ENCODE results near the gene NALF2.

The NALF2 gene

DNA sequence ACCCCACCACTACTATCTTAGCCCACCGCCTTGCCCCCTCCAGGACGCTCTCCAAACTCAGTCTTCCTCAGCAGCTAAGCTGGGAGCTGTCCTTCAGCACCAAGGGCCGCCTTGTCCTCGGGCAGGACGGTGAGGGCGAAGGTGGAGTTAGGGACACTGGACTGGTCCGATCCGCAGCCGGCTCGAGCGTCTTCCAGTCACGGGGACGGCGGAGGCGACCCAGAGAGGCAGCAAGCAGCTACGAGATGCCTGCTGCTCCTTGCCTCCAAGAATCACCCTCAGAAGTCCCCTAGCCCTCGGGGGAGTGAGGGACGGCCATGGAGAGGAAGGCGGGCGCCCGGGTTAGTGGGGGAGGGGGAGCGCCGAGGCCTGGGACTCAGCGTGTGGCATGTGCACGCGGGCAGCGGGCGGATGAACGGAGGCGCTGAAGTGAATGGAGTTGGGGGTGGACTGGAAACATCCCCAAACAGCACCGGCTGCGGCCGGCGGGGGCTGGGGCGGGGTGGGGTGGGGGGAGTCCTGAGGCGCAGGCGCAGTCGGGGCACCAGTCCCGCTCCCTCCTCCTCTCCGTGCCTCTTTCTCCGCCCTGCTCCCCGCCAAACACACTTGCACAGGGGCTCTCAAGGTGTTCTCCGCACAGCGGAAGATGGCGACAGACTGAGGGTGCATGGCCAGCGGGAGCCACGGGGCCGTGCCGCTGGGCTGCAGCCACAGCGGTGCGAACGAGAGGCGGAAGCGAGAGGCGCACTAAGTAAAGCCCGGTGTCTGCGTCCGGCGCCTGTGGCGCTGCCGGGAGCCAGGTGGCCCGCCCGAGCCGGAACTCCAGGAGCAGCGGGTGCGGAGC lies at the start of gene NALF2:
NALF2 (plus strand) TSS at position 545 of the 844 bp plus-strand sequence. CDS start 957 bp downstream, outside the sequence.
- H3K27me3 Mint-ChIP-seq = peaks cover 29% of the 10 kb centered on the region
- peaks cover 3% of the 10 kb centered on the region for H3K4me1 Mint-ChIP-seq (ENCODE audit: low read depth)
- no peaks in the 10 kb centered on the region for H3K9me3 Mint-ChIP-seq
- DNase-seq = peak; percentile 53
- no peaks in the 10 kb centered on the region for H3K36me3 Mint-ChIP-seq (ENCODE audit: low read depth)
- H3K27ac Mint-ChIP-seq = no peak within 1 kb of the TSS
- peak within 1 kb of the TSS; percentile 68 for H3K4me3 Mint-ChIP-seq

DNA sequence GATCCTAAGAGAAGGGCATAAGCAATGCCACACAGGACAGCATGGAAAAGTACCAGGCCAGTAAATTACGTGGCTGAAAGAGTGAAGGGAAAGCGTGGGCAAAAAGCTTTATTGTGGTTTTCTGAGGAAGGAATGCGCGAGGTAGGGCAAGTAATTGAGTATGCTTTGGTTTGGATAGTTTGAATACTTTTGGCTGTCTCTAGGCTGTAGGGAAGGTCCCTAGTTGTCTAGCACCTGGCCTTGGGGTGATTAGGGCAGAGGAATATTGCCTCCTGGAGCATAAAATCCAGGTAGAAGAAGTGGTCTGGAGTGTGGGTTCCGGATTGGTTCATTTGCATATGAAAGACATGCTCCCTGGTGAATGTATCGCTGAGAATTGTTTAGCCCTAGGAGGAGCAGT lies 46.4 kb upstream of the NALF2 start:
- Mint-ChIP-seq H3K4me3 (no peak overlapping the region), H3K27me3 (peaks cover 15% of the 10 kb centered on the region)

DNA sequence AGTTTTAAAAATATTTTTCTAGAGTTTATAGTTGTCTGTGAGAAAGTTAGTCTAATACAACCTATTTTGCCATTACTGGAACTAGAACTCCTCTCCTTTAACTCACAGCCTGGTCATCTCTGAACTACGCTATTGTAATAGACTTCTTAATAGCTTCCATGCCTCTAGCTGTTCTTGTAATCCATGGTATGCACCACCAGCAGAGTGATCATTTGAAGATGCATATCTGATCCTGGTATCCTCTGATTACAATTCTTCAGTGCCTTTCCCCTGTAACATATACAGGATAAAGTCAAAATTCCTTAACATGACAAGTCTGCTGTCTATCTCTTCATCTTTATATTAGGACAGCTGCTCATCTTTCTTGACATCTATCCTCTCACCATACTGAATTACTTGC lies 37.6 kb upstream of the NALF2 start:
- Mint-ChIP-seq H3K27me3 (peaks cover 61% of the 10 kb centered on the region), H3K4me3 (no peak overlapping the region), H3K4me1 (ENCODE audit: low read depth) (no peaks in the 10 kb centered on the region), H3K27ac (no peak overlapping the region), H3K9me3 (no peaks in the 10 kb centered on the region), H3K36me3 (ENCODE audit: low read depth) (no peaks in the 10 kb centered on the region)
- DNase-seq = no peak

More for the DNA sequence above, 46.4 kb upstream of the NALF2 start:
- DNase-seq = no peak
- Mint-ChIP-seq H3K4me1 (ENCODE audit: low read depth) (no peaks in the 10 kb centered on the region), H3K27ac (no peak overlapping the region), H3K9me3 (no peaks in the 10 kb centered on the region), H3K36me3 (ENCODE audit: low read depth) (no peaks in the 10 kb centered on the region)

DNA sequence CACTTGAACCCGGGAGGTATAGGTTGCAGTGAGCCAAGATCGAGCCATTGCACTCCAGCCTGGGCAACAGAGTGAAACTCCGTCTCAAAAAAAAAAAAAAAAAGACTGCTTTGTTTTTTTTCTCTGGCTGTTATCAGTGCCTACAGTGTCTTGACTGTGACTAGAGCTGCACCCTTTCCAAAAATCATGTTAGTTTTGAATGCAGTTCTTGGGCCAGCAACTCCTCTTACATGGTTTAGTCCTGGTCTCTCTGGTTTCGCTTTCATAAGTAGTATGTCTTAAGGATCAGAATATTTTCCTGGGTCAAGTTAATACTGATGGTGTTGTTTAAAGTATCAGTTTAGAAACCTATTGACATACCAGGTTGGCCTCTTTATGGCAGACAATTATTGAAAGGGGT lies 34.2 kb upstream of the NALF2 start:
- Mint-ChIP-seq H3K4me3 (no peak overlapping the region), H3K4me1 (ENCODE audit: low read depth) (no peaks in the 10 kb centered on the region), H3K9me3 (no peaks in the 10 kb centered on the region), H3K36me3 (ENCODE audit: low read depth) (no peaks in the 10 kb centered on the region), H3K27me3 (peaks cover 76% of the 10 kb centered on the region), H3K27ac (no peak overlapping the region)
- DNase-seq = no peak

DNA sequence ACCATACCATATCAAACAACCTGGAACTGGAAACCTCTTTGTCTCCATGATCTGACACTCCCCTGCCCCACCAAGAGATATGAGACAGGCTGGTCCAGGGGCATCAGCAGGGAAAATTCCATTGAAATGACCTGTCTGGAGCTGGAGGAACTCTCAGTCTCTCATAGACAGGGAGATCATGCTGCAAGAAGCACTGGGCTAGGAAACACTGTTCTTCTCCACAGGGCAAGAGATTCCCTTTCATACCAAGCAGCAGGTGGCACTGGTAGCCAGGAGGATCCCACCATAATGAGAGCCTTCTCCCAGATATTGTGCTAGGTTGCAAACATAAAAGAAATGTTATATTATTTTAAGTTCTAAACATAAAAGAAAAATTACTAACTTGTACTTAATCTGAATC lies 14.5 kb upstream of the NALF2 start:
- H3K4me1 Mint-ChIP-seq (ENCODE audit: low read depth) = peaks cover 1% of the 10 kb centered on the region
- H3K9me3 Mint-ChIP-seq = no peaks in the 10 kb centered on the region
- no peaks in the 10 kb centered on the region for H3K36me3 Mint-ChIP-seq (ENCODE audit: low read depth)
- H3K4me3 Mint-ChIP-seq = no peak overlapping the region
- peaks cover 72% of the 10 kb centered on the region for H3K27me3 Mint-ChIP-seq
- no peak overlapping the region for H3K27ac Mint-ChIP-seq
- DNase-seq = no peak

DNA sequence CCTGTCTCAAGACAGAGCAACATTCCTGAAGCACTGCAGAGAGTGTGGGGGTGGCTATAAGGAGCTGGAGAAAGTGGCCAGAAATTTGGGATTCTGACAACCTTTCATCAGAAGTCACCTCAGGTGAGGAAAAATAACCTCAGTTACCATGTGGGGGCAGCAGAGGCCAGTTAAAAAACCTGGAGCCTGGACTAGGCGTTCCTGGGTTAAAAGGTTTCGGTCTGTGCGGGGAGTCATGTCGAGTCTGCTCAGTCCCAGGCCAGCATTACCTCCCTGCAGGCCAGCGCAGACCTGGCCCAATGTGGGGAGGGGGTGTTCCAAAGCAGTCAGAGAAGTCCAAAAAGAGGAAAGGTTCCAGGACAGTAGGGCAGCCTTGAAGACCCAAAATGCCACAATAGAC lies 10.9 kb upstream of the NALF2 start:
- no peak for DNase-seq
- H3K9me3 Mint-ChIP-seq = no peaks in the 10 kb centered on the region
- no peak overlapping the region for H3K4me3 Mint-ChIP-seq
- peaks cover 1% of the 10 kb centered on the region for H3K4me1 Mint-ChIP-seq (ENCODE audit: low read depth)
- no peak overlapping the region for H3K27ac Mint-ChIP-seq
- H3K27me3 Mint-ChIP-seq = peaks cover 75% of the 10 kb centered on the region
- no peaks in the 10 kb centered on the region for H3K36me3 Mint-ChIP-seq (ENCODE audit: low read depth)

DNA sequence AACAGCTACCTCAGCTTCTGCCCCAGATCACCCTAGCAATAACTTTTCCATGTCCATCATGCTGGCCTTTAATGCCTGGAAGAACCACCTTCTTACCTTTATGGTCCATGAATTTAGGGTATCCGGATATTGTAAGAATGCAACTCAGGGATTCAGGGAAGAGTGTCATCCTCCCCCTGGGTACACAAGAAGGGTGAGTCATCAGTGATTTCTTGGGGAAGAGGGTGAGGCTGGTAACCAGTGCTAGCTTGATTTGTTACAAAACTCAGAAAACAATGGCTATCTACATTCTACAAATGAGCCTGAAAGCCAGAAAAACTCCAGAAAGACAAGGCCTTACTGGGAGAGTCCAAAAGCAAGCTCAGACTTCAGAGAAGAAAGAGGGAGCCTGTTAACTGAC lies 10.4 kb upstream of the NALF2 start:
- Mint-ChIP-seq H3K36me3 (ENCODE audit: low read depth) (no peaks in the 10 kb centered on the region), H3K27me3 (peaks cover 71% of the 10 kb centered on the region), H3K4me1 (ENCODE audit: low read depth) (peaks cover 1% of the 10 kb centered on the region), H3K4me3 (no peak overlapping the region), H3K9me3 (no peaks in the 10 kb centered on the region), H3K27ac (no peak overlapping the region)
- DNase-seq = no peak

DNA sequence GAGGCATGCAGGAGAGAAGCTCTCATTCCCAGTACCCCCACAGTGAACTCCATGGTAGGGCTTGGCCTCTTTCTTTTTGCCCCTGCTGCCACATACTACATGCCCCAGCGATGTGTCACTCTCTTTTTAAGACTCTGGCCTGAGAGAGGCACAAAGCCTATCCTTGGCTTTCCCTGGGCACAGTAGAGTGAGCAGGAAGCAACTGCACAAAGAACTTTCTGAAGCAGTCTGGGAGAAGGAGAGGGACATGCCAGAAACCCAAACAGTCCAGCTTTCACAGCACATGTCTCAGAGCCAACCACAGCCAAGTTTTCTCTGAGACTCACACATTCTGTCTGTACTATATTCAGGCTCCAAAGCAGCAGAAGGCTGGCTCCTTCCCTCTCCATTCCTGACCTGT lies 7.9 kb upstream of the NALF2 start:
- Mint-ChIP-seq H3K27ac (no peak overlapping the region), H3K36me3 (ENCODE audit: low read depth) (no peaks in the 10 kb centered on the region), H3K4me1 (ENCODE audit: low read depth) (peaks cover 1% of the 10 kb centered on the region), H3K27me3 (peaks cover 48% of the 10 kb centered on the region), H3K9me3 (no peaks in the 10 kb centered on the region), H3K4me3 (no peak overlapping the region)
- no peak for DNase-seq

DNA sequence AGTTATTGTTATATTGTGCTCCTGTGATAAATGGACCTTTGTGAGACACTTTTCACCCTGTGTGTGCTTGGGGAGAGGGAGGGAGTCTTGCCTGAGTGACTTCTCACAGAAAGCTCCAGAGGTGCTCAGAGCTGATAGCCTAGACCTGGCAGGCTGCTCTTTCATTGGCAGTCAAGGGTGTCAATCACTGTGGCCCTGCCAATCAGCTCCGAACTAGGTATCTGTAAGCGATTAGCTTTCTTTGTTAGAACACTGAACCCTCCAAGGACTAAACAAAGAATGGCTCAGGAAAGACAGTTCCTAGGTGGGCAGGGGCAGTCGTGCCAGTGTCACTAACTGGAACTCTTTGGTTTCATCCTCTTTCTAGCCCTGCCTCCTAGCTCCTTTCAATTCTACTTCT lies 2.7 kb upstream of the NALF2 start:
- Mint-ChIP-seq H3K4me3 (no peak overlapping the region), H3K27me3 (peaks cover 20% of the 10 kb centered on the region), H3K27ac (no peak overlapping the region), H3K36me3 (ENCODE audit: low read depth) (no peaks in the 10 kb centered on the region), H3K9me3 (no peaks in the 10 kb centered on the region), H3K4me1 (ENCODE audit: low read depth) (peaks cover 3% of the 10 kb centered on the region)
- no peak for DNase-seq

DNA sequence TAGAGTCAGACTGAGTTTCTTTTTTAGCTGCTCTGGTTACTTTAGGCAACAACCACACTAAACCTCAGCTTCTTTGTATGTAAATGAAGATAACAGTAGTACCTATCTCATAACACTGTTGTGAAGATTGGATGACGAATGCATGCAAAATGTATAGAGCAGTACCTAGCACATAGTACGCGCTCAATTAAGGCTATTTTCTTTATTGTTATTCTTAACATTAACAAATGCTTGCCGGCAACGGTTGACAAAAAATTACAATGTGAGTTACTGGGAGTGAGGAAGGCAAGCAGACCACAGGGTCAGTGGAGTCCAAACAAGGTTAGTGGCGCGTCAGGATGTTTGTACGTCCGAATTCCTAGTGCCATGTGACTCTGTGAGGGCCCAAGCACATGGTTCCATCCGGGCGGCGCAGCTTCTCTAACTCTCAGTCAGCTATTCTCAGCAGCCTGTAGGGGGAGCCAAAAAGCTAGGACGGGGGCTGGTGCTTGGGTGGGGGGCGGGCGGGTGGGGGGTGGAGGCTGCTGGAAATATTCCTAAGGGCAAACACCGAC lies 821 bp upstream of the NALF2 start:
- H3K4me1 Mint-ChIP-seq (ENCODE audit: low read depth) = peaks cover 3% of the 10 kb centered on the region
- peaks cover 24% of the 10 kb centered on the region for H3K27me3 Mint-ChIP-seq
- no peak overlapping the region for H3K27ac Mint-ChIP-seq
- no peak overlapping the region for H3K4me3 Mint-ChIP-seq
- H3K36me3 Mint-ChIP-seq (ENCODE audit: low read depth) = no peaks in the 10 kb centered on the region
- H3K9me3 Mint-ChIP-seq = no peaks in the 10 kb centered on the region
- no peak for DNase-seq

DNA sequence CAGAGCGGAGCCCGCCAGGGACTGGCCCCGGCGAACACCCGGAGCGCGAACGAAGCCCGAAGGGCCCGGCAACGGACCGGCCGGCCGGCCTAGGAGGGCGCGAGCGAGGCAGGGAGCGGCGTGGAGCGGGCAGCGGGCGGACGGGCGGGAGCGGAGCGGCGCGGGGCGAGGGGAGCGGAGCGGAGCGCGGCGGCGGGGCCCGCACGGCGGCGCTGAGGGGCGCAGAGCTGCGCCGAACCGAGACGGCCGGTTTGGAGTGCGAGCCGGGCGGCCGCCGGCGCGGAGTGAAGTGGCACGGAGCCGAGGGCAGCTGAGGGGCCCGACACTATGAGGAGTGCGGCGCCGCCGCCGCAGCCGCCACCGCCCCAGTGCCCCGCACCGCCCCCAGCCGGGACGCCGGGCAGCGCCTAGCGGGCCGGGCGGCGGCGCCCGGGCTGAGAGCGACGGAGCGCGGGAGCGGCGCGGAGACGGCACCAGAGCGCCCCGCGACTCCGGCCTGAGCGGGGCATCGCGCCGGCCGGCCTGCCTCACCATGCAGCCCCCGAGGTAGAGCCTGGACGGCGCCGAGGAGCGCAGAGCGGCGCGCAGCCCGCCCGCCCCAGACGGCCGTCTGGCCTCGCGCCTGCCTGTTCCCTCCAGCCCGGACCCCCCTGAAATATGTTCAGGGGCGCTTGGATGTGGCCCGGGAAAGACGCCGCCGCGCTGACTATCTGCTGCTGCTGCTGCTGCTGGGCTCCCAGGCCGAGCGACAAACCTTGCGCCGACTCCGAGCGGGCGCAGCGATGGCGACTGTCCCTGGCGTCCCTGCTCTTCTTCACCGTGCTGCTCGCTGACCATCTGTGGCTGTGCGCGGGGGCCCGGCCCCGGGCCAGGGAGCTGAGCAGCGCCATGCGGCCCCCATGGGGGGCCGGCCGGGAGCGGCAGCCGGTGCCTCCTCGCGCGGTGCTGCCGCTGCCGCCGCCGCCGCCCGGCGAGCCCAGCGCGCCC lies 793 bp downstream of the NALF2 start:
- DNase-seq = no peak
- H3K9me3 Mint-ChIP-seq = no peaks in the 10 kb centered on the region
- peaks cover 36% of the 10 kb centered on the region for H3K27me3 Mint-ChIP-seq
- H3K4me3 Mint-ChIP-seq = no peak overlapping the region
- no peaks in the 10 kb centered on the region for H3K36me3 Mint-ChIP-seq (ENCODE audit: low read depth)
- H3K27ac Mint-ChIP-seq = no peak overlapping the region
- peaks cover 3% of the 10 kb centered on the region for H3K4me1 Mint-ChIP-seq (ENCODE audit: low read depth)

DNA sequence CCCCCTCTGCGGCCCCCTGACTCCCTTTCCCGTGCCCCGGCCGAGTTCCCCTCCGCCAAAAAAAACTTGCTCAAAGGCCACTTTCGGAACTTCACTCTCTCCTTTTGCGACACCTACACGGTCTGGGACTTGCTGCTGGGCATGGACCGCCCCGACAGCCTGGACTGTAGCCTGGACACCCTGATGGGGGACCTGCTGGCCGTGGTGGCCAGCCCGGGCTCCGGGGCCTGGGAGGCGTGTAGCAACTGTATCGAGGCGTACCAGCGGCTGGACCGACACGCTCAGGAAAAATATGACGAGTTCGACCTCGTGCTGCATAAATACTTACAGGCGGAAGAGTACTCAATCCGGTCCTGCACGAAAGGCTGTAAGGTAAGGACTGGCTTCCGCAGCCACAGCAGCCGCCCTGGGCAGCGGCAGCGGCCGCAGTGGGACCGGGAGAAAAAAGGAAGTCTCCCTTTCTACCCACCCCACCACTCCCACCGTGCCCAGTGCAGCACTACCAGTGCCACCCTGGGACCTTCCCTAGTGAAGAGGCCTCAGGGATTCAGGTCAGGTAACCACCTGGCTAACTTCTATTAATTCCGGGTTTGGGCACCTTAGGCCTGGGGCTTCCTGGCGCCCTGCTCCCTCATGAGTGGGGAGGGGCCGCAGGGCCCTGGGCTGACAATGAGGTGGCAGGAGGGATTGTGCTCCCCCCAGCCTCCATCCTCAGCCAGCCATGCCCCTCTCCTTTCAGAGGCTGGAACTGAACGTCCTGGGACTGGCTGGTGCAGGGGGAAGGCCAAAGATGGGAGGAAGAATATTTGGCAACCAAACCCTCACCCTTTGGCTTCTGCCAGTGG lies 1.9 kb downstream of the NALF2 start:
- Mint-ChIP-seq H3K4me3 (peak overlapping the region; percentile 59), H3K36me3 (ENCODE audit: low read depth) (no peaks in the 10 kb centered on the region), H3K4me1 (ENCODE audit: low read depth) (peaks cover 3% of the 10 kb centered on the region), H3K27me3 (peaks cover 44% of the 10 kb centered on the region), H3K9me3 (no peaks in the 10 kb centered on the region), H3K27ac (no peak overlapping the region)
- DNase-seq = no peak

DNA sequence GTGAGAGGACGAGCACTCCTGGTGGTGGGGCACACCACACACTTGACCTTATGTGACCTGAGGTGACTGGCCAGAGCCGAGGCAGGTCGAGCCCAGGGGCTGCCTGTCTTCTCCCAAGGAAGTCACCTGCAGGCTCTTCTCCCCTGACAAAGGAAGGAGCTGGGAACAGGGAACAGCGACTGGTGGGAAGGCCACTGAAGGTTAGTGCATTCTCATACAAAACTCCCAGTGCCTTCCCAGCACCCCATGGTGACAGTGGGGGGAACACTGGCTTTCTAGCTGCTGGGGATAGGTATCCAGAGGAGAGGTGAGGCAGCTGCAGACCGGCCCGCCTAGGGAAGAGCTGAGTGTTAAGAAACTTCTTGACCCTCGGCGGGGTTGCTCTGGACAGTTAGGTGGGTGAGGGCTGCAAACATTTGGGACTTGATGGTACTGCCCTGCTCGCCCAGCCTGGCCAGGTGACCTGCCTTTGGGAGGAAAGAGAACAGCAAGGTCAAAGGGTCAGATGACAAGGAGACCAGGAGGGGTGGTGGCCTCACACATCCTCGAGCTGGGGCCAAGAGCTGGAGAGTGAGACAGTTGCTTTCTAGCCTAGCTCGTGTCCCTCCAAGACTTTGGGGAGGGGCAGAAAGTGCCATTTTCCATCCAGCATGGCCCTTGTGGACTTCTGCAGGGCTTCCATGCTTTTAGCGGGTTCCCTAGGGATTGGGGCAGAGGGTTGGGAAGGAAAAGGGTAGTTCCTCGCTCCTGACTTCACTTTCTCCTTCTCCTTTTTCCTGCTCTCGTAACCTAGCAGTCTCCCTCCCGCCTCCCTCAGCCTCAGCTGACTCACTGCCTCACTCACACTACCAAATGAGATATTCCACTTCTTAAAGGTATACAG lies 2.7 kb downstream of the NALF2 start:
- Mint-ChIP-seq H3K27ac (no peak overlapping the region), H3K36me3 (ENCODE audit: low read depth) (no peaks in the 10 kb centered on the region), H3K9me3 (no peaks in the 10 kb centered on the region), H3K4me1 (ENCODE audit: low read depth) (peaks cover 3% of the 10 kb centered on the region), H3K27me3 (peaks cover 52% of the 10 kb centered on the region), H3K4me3 (no peak overlapping the region)
- DNase-seq = no peak

All from activated T-cell treated with anti-CD3 and anti-CD28 coated beads, Interleukin-2, amount 50 U/mL, for 24 hours (primary cell).